ENCODE results near the gene RFX3.

DNA sequence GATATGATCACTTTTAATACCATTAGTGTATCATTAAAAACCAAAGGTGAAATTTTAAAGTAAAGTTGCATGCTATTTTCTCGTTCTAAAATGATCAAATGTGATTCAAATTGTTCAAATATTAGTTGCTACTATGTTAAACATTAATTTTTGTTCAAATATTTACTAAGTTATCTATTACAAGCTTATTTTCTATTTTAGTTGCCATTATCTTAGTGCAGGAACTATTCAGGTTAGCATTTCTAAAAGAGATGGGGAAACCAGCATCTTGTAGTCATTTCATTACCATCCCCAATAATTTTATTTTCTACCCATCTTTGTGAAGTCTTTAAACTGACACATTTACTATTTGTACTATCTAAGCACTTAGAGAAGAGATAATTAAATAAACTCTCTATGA is 166.0 kb downstream of the RFX3 start:
- no peak for TF ChIP-seq GATA2 (IDR thresholded peaks at IDR 0.05; ENCODE audit: low read depth, low read length)
- no peak for TF ChIP-seq GATA3 (IDR thresholded peaks at IDR 0.05; ENCODE audit: low read depth, low read length)
